T-cell (primary cell): ENCODE measurements around the gene TGFBR3. TPM values are rescaled to one million over a fixed set of nuclear protein-coding genes. Genes with fewer than 3 reads are reported as not detected.

Experiments used
- ATAC-seq, 4 experiments: fragments of 200-7000 bp in 3 of 4; fragments of 150-1000 bp in 1 of 4; cut with Tn5 transposase; replicated peaks in 1 of 4; 1 replicate in 3 of 4; 2 replicates in 1 of 4; pipeline ENCODE4 v1.10.0; 2021; ENCODE audit warnings: moderate library complexity in 3 of 4, mild to moderate bottlenecking in 2 of 4, moderate number of reproducible peaks in 1 of 4
- CTCF ChIA-PET, 2 donors: fragments of 300-600 bp; sonication (Branson Sonifier 250); formaldehyde crosslinking; loops; one replicate each; lab custom pipeline; 2022; ENCODE audit warnings: antibody characterized with exemption in 2 of 2; lab: Charles Lee
- POLR2A ChIA-PET, 2 donors: fragments of 300-600 bp; sonication (Branson Sonifier 250); formaldehyde crosslinking; loops; one replicate each; lab custom pipeline; 2022; ENCODE audit warnings: antibody characterized with exemption in 2 of 2; lab: Charles Lee
- DNase-seq, 35 experiments: peaks; one replicate each; pipeline versions ENCODE4 v3.0.0 to v3.0.0-alpha.2; 2013 to 2023
- H3K27ac ChIP-seq: one replicate; pipeline ENCODE4 v1.5.1; 2013; ENCODE audit warnings: low read length
- H3K27me3 ChIP-seq, 2 experiments: replicated peaks in 1 of 2; 1 replicate in 1 of 2; 2 replicates in 1 of 2; pipeline versions ENCODE4 v1.6.1 to v1.7.0; 2013; ENCODE audit warnings: low read length in 1 of 2, mixed read lengths in 1 of 2; ENCODE audit not compliant: control insufficient read depth in 2 of 2, insufficient read depth in 2 of 2; ENCODE audit errors: extremely low read depth in 1 of 2
- H3K36me3 ChIP-seq, 2 donors: 1 replicate in 1 of 2; 2 replicates in 1 of 2; pipeline versions ENCODE4 v1.6.1 to v1.7.0; 2013; ENCODE audit warnings: low read length in 1 of 2; ENCODE audit not compliant: control insufficient read depth in 2 of 2, insufficient read depth in 1 of 2; ENCODE audit errors: extremely low read depth in 1 of 2
- H3K4me1 ChIP-seq, 2 experiments: 1 replicate in 1 of 2; 2 replicates in 1 of 2; pipeline versions ENCODE4 v1.6.1 to v1.7.0; 2013; ENCODE audit warnings: low read length in 2 of 2, mixed read lengths in 1 of 2; ENCODE audit not compliant: insufficient read depth in 2 of 2, control insufficient read depth in 1 of 2; ENCODE audit errors: extremely low read depth in 1 of 2
- H3K4me3 ChIP-seq, 2 donors: 1 replicate in 1 of 2; 2 replicates in 1 of 2; pipeline versions ENCODE4 v1.5.1 to v1.7.0; 2013; ENCODE audit warnings: mild to moderate bottlenecking in 2 of 2, low read length in 1 of 2, moderate library complexity in 1 of 2; ENCODE audit not compliant: control insufficient read depth in 1 of 2; ENCODE audit errors: extremely low read depth in 1 of 2
- H3K9me3 ChIP-seq: 2 replicates; pipeline ENCODE4 v1.7.0; 2013
- H3K27ac Mint-ChIP-seq, 2 donors: one replicate each; pipeline ENCODE4 v1.8.0; 2020 to 2021; ENCODE audit warnings: mild to moderate bottlenecking in 2 of 2, mixed read lengths in 2 of 2
- H3K27me3 Mint-ChIP-seq, 2 donors: one replicate each; pipeline ENCODE4 v1.8.0; 2021 to 2022; ENCODE audit warnings: mixed read lengths in 2 of 2
- H3K36me3 Mint-ChIP-seq: one replicate; pipeline ENCODE4 v1.8.0; 2021; ENCODE audit warnings: mixed read lengths
- H3K4me1 Mint-ChIP-seq, 3 donors: one replicate each; pipeline ENCODE4 v1.8.0; 2020 to 2022; ENCODE audit warnings: mixed read lengths in 3 of 3, mild to moderate bottlenecking in 1 of 3
- H3K4me3 Mint-ChIP-seq, 3 donors: one replicate each; pipeline ENCODE4 v1.8.0; 2020 to 2022; ENCODE audit warnings: mild to moderate bottlenecking in 3 of 3, mixed read lengths in 3 of 3, moderate library complexity in 3 of 3
- H3K9me3 Mint-ChIP-seq, 3 donors: one replicate each; pipeline ENCODE4 v1.8.0; 2020 to 2022; ENCODE audit warnings: mixed read lengths in 3 of 3
- WGBS: methylation state at CpG from one replicate; pipeline ENCODE4 v1.1.5; 2013; ENCODE audit warnings: missing lambda C conversion rate; ENCODE audit not compliant: insufficient coverage; 5-methylcytosine and 5-hydroxymethylcytosine counted together
- total RNA-seq, 35 experiments: library from RNA in 6 of 35; stranded (reverse) in 6 of 35; fragments of 120-200 nt in 1 of 35; gene quantifications; one replicate each; pipeline versions ENCODE4 v1.2.1 to v1.2.4 and lab custom pipeline; 2013 to 2026

TGFBR3 gene
- total RNA-seq, 5 donors from 2014 or later (not counting 1 experiment from before 2014, with no cell fraction given) = 17.5 to 65.4 (median 36.4) TPM

DNA sequence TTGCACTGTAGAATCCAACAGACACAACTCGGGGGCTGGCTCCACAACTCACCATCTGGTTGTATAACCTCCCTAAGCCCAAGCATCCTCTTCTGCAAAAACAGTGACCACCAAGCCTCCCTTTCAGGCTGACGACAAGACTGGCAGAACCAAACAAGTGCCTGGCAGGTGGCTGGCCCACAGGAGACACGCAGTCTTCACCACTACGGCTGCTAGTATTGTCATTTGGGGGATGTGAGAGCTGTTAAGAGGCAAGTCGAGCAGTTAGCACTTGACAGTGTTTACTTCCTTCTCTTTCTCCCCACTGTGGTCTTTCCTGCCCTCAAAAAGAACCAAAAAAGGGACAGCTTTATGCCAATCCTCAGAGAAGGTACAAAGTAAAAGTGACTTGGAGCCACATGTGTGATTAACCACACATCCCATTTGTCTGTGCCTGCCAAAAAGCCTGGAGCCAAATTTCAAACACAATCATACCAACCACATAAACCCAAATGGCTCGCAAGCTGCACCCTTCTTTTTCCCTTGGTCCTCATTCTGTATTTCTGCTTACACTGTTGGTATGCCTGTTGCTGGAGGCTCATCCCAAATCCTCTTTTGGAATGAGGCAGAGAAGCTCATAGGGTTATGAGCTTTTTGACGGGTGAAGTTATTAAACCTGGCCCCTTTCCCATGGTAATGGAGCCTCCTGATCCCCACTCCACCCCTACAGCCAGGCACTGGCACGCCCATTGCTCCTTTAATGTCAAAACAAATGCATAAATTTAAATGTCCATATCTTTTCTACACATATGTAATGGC is 94.1 kb downstream of the TGFBR3 start:
- peak; percentile 56 to 71 (median 62) for ATAC-seq
- Histone ChIP-seq H3K9me3 (no peaks in the 10 kb centered on the region), H3K36me3 (peaks cover 0 to 10% of the 10 kb centered on the region in 2 donors), H3K4me3 (no peak overlapping the region), H3K4me1 (peaks cover 22 to 27% of the 10 kb centered on the region in 2 experiments), H3K27me3 (no peaks in the 10 kb centered on the region), H3K27ac (no peak overlapping the region)
- peaks cover 42% of the 10 kb centered on the region for H3K36me3 Mint-ChIP-seq
- peaks cover 31 to 45% (median 41%) of the 10 kb centered on the region in 3 donors for H3K4me1 Mint-ChIP-seq
- peak overlapping the region; percentile 62 to 79 for H3K27ac Mint-ChIP-seq
- H3K9me3 Mint-ChIP-seq = peaks cover 0 to 4% (median 0%) of the 10 kb centered on the region in 3 donors
- peak overlapping the region in 1 of 3 donors; percentile 38 for H3K4me3 Mint-ChIP-seq
- CTCF ChIA-PET = interaction anchor here (0.6 to 1.4 kb wide), 6 partner anchors 9 to 279 kb away, joined by 3 to 9 read pairs (median 4); no protein-coding TSS in a partner anchor
- DNase-seq = peak in 9 of 35 experiments; percentile 4 to 42 (median 18)
- WGBS = 80% methylated on average over 2 of the region's 8 CpGs
- POLR2A ChIA-PET = interaction anchor here (0.5 to 1.4 kb wide), 4 partner anchors 11 to 1852 kb away, joined by 4 to 13 read pairs (median 5); no protein-coding TSS in a partner anchor
- H3K27me3 Mint-ChIP-seq = no peaks in the 10 kb centered on the region

DNA sequence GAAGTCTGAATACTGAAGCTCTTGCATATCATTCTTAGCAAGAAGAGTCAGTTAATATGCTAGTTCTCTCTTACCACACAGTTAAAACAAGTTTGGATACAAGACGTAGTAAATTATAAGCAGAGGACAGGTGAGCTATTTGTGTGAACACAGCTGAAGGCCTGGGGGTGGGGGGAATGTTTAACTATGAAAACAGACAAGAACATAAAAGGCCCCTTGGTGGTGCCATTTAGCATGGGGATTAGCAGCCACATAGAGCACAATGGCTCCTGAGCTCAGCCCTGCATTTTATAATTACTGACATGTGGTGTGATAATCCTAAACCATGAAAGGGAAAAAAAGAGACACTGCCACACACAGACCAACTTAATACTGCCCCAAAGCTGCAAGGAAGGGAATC is 94.8 kb downstream of the TGFBR3 start:
- DNase-seq = peak in 1 of 35 experiments; percentile 29
- POLR2A ChIA-PET = interaction anchor here (0.5 to 1.4 kb wide), 7 partner anchors 12 to 175 kb away, joined by 3 to 16 read pairs (median 5); no protein-coding TSS in a partner anchor

GRCh38 chr1:91790392-91790791 is 95.6 kb downstream of the TGFBR3 start:
- H3K9me3 ChIP-seq = no peaks in the 10 kb centered on the region
- peaks cover 0 to 3% of the 10 kb centered on the region in 2 donors for H3K36me3 ChIP-seq
- H3K9me3 Mint-ChIP-seq = peaks cover 0 to 4% (median 0%) of the 10 kb centered on the region in 3 donors
- ChIA-PET CTCF (interaction anchor here (0.6 to 1.4 kb wide), 6 partner anchors 12 to 732 kb away, joined by 3 to 7 read pairs (median 4); no protein-coding TSS in a partner anchor), POLR2A (interaction anchor here (0.6 to 1.4 kb wide), 7 partner anchors 13 to 174 kb away, joined by 3 to 16 read pairs (median 5); no protein-coding TSS in a partner anchor)
- peak in 1 of 4 experiments; percentile 69 for ATAC-seq
- H3K27ac Mint-ChIP-seq = no peak overlapping the region
- no CpG with 5 or more reads among the region's 1 CpG for WGBS
- no peak overlapping the region for H3K27ac ChIP-seq
- H3K4me1 Mint-ChIP-seq = peaks cover 31 to 45% (median 39%) of the 10 kb centered on the region in 3 donors
- peak overlapping the region in 1 of 3 donors; percentile 38 for H3K4me3 Mint-ChIP-seq
- no peak overlapping the region for H3K4me3 ChIP-seq
- no peaks in the 10 kb centered on the region for H3K27me3 Mint-ChIP-seq
- DNase-seq = peak in 1 of 35 experiments; percentile 18
- H3K27me3 ChIP-seq = no peaks in the 10 kb centered on the region
- H3K4me1 ChIP-seq = peaks cover 22 to 27% of the 10 kb centered on the region in 2 experiments
- peaks cover 35% of the 10 kb centered on the region for H3K36me3 Mint-ChIP-seq

More for the DNA sequence above, 94.8 kb downstream of the TGFBR3 start:
- Histone ChIP-seq H3K27me3 (no peaks in the 10 kb centered on the region), H3K4me1 (peaks cover 22 to 27% of the 10 kb centered on the region in 2 experiments), H3K4me3 (no peak overlapping the region), H3K9me3 (no peaks in the 10 kb centered on the region), H3K36me3 (peaks cover 0 to 8% of the 10 kb centered on the region in 2 donors), H3K27ac (no peak overlapping the region)
- ATAC-seq = peak in 3 of 4 experiments; percentile 38 to 55 (median 42)
- Mint-ChIP-seq H3K9me3 (peaks cover 0 to 4% (median 0%) of the 10 kb centered on the region in 3 donors), H3K36me3 (peaks cover 40% of the 10 kb centered on the region), H3K27ac (peak overlapping the region; percentile 62 to 79), H3K4me1 (peaks cover 31 to 45% (median 41%) of the 10 kb centered on the region in 3 donors), H3K4me3 (peak overlapping the region in 1 of 3 donors; percentile 38), H3K27me3 (no peaks in the 10 kb centered on the region)
- CTCF ChIA-PET = interaction anchor here (0.6 to 1.4 kb wide), 7 partner anchors 12 to 733 kb away, joined by 3 to 7 read pairs (median 4); no protein-coding TSS in a partner anchor
- WGBS = 100% methylated on average over 1 of the region's 1 CpG

- Mint-ChIP-seq H3K36me3 (peaks cover 31% of the 10 kb centered on the region), H3K9me3 (peaks cover 0 to under 1% (median 0%) of the 10 kb centered on the region in 3 donors), H3K27me3 (no peaks in the 10 kb centered on the region), H3K27ac (no peak overlapping the region), H3K4me3 (no peak overlapping the region), H3K4me1 (peaks cover 35 to 45% (median 43%) of the 10 kb centered on the region in 3 donors)
- DNase-seq (no peak), ATAC-seq (no peak)
- ChIA-PET CTCF (interaction anchor here in 1 of 2 donors (0.5 to 0.9 kb wide), 2 partner anchors 95 to 802 kb away, joined by 3 to 10 read pairs; no protein-coding TSS in a partner anchor), POLR2A (interaction anchor here in 1 of 2 donors (0.8 kb wide), 1 partner anchor 27 kb away, joined by 3 read pairs; no protein-coding TSS in a partner anchor)
- WGBS = 100% methylated on average over 7 of the region's 12 CpGs
- H3K36me3 ChIP-seq = peaks cover 0 to 3% of the 10 kb centered on the region in 2 donors
- H3K9me3 ChIP-seq = no peaks in the 10 kb centered on the region
- no peaks in the 10 kb centered on the region for H3K27me3 ChIP-seq
- H3K4me1 ChIP-seq = peaks cover 22 to 27% of the 10 kb centered on the region in 2 experiments
- H3K4me3 ChIP-seq = no peak overlapping the region
- no peak overlapping the region for H3K27ac ChIP-seq
Observed at GRCh38 chr1:91789273-91789997, 96.5 kb downstream of the TGFBR3 start.

DNA sequence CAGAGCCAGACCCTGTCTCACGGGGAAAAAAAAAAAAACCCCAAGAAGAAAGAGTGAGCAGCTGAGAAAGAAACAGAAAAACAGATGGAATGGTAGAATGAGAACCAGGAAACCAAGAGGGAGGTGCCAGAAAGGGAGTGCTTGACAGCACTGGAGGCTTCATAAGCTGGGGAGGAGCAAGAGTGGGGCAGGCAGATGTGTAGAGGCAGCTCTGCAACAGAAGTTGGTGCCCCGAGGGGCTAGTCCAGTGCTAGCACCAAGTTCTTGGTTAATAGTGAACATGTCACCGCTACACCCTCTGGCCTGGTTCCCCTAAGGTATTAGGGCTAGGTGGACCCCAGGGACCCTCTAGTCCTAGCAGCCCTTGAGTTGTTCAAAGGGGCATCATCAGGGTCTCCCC is 98.0 kb downstream of the TGFBR3 start:
- no peaks in the 10 kb centered on the region for H3K9me3 ChIP-seq
- ChIA-PET CTCF (interaction anchor here in 1 of 2 donors (1.1 kb wide), 1 partner anchor 199 kb away, joined by 5 read pairs; no protein-coding TSS in a partner anchor), POLR2A (no interaction called here)
- WGBS = 78% methylated on average over 2 of the region's 3 CpGs
- no peaks in the 10 kb centered on the region for H3K27me3 ChIP-seq
- no peak overlapping the region for H3K4me3 ChIP-seq
- peaks cover 22 to 27% of the 10 kb centered on the region in 2 experiments for H3K4me1 ChIP-seq
- Mint-ChIP-seq H3K27me3 (no peaks in the 10 kb centered on the region), H3K4me1 (peaks cover 35 to 50% (median 44%) of the 10 kb centered on the region in 3 donors), H3K27ac (no peak overlapping the region), H3K36me3 (peaks cover 36% of the 10 kb centered on the region), H3K9me3 (no peaks in the 10 kb centered on the region), H3K4me3 (no peak overlapping the region)
- H3K36me3 ChIP-seq = peaks cover 0 to 4% of the 10 kb centered on the region in 2 donors
- no peak for DNase-seq
- no peak for ATAC-seq
- H3K27ac ChIP-seq = no peak overlapping the region
